ENCODE results near the gene KXD1. TPM values are rescaled to one million over a fixed set of nuclear protein-coding genes. Genes with fewer than 3 reads are reported as not detected.

KXD1 gene
- total RNA-seq, 1 donor from 2014 or later, result 121 TPM

- no peak for DNase-seq (ENCODE audit: low read depth)
- Histone ChIP-seq H3K27me3 (ENCODE audit: control insufficient read depth, insufficient read depth, low read length) (peaks cover 86% of the 10 kb centered on the region), H3K36me3 (ENCODE audit: control insufficient read depth, insufficient read depth, low read length) (no peaks in the 10 kb centered on the region), H3K4me3 (ENCODE audit: low read depth, low read length) (no peak overlapping the region)
- TF ChIP-seq CTCF (IDR thresholded peaks at IDR 0.05; ENCODE audit: insufficient read depth, low read length, poor library complexity, severe bottlenecking), result no peak
These were observed 53.1 kb downstream of the KXD1 start for GRCh38 chr19:18610556-18611326.

- no peak overlapping the region for H3K4me3 ChIP-seq (ENCODE audit: low read depth, low read length)
- no peak for TF ChIP-seq CTCF (IDR thresholded peaks at IDR 0.05; ENCODE audit: insufficient read depth, low read length, poor library complexity, severe bottlenecking)
- H3K36me3 ChIP-seq (ENCODE audit: control insufficient read depth, insufficient read depth, low read length), result no peaks in the 10 kb centered on the region
- DNase-seq (ENCODE audit: low read depth), result no peak
- peaks cover 83% of the 10 kb centered on the region for H3K27me3 ChIP-seq (ENCODE audit: control insufficient read depth, insufficient read depth, low read length)
These were observed 53.8 kb downstream of the KXD1 start for GRCh38 chr19:18611327-18612050.

GRCh38 chr19:18612051-18612771 lies 54.5 kb downstream of the KXD1 start:
- H3K27me3 ChIP-seq (ENCODE audit: control insufficient read depth, insufficient read depth, low read length), result peaks cover 78% of the 10 kb centered on the region

GRCh38 chr19:18612772-18613588 lies 55.3 kb downstream of the KXD1 start, which contains the start of gene TMEM59L:
Gene TMEM59L (plus strand): TSS chr19:18612870. CDS start chr19:18612959, 89 bp downstream.
- Histone ChIP-seq H3K27me3 (ENCODE audit: control insufficient read depth, insufficient read depth, low read length) (peaks cover 71% of the 10 kb centered on the region), H3K36me3 (ENCODE audit: control insufficient read depth, insufficient read depth, low read length) (no peaks in the 10 kb centered on the region), H3K4me3 (ENCODE audit: low read depth, low read length) (peak within 1 kb of the TSS; percentile 32)
- no peak for DNase-seq (ENCODE audit: low read depth)
- TF ChIP-seq CTCF (IDR thresholded peaks at IDR 0.05; ENCODE audit: insufficient read depth, low read length, poor library complexity, severe bottlenecking), result no peak

More at GRCh38 chr19:18612051-18612771, 54.5 kb downstream of the KXD1 start:
- DNase-seq (ENCODE audit: low read depth), result no peak
- H3K36me3 ChIP-seq (ENCODE audit: control insufficient read depth, insufficient read depth, low read length), result no peaks in the 10 kb centered on the region
- no peak for TF ChIP-seq CTCF (IDR thresholded peaks at IDR 0.05; ENCODE audit: insufficient read depth, low read length, poor library complexity, severe bottlenecking)
- H3K4me3 ChIP-seq (ENCODE audit: low read depth, low read length), result peak overlapping the region; percentile 32

GRCh38 chr19:18613589-18614234 lies 56.0 kb downstream of the KXD1 start:
- Histone ChIP-seq H3K4me3 (ENCODE audit: low read depth, low read length) (no peak overlapping the region), H3K36me3 (ENCODE audit: control insufficient read depth, insufficient read depth, low read length) (no peaks in the 10 kb centered on the region), H3K27me3 (ENCODE audit: control insufficient read depth, insufficient read depth, low read length) (peaks cover 63% of the 10 kb centered on the region)
- no peak for DNase-seq (ENCODE audit: low read depth)
- TF ChIP-seq CTCF (IDR thresholded peaks at IDR 0.05; ENCODE audit: insufficient read depth, low read length, poor library complexity, severe bottlenecking), result no peak

All from kidney epithelial cell (primary cell).